GM18526 (cell line): Measurements from ENCODE around the gene SPPL2B.

Source experiments
- POLR2A ChIP-seq: IDR thresholded peaks from 3 replicates; pipeline ENCODE4 v1.6.1; 2011; ENCODE audit not compliant: insufficient read length; ENCODE audit errors: extremely low read depth

Gene SPPL2B

GRCh38 chr19:2327773-2328400 is 597 bp upstream of the SPPL2B start:
- TF ChIP-seq POLR2A: no peak

- no peak for TF ChIP-seq POLR2A
Measured at GRCh38 chr19:2329149-2329478, 630 bp downstream of the SPPL2B start.

GRCh38 chr19:2329501-2329916 is 1.0 kb downstream of the SPPL2B start:
- TF ChIP-seq POLR2A: no peak

GRCh38 chr19:2330255-2330631 is 1.8 kb downstream of the SPPL2B start:
- TF ChIP-seq POLR2A: no peak

GRCh38 chr19:2330632-2331284 is 2.3 kb downstream of the SPPL2B start:
- no peak for TF ChIP-seq POLR2A

- no peak for TF ChIP-seq POLR2A
Measured at GRCh38 chr19:2331601-2332246, 3.2 kb downstream of the SPPL2B start.

GRCh38 chr19:2332341-2333026 is 4.0 kb downstream of the SPPL2B start:
- TF ChIP-seq POLR2A: no peak

GRCh38 chr19:2333027-2333806 is 4.7 kb downstream of the SPPL2B start:
- TF ChIP-seq POLR2A: no peak

GRCh38 chr19:2333807-2334211 is 5.3 kb downstream of the SPPL2B start:
- no peak for TF ChIP-seq POLR2A

- TF ChIP-seq POLR2A: no peak
Measured at GRCh38 chr19:2334426-2334825, 5.9 kb downstream of the SPPL2B start.

GRCh38 chr19:2334986-2335846 is 6.7 kb downstream of the SPPL2B start:
- TF ChIP-seq POLR2A: no peak

- no peak for TF ChIP-seq POLR2A
Measured at GRCh38 chr19:2335848-2336247, 7.4 kb downstream of the SPPL2B start.

GRCh38 chr19:2336528-2337328 is 8.2 kb downstream of the SPPL2B start:
- no peak for TF ChIP-seq POLR2A

- no peak for TF ChIP-seq POLR2A
Measured at GRCh38 chr19:2337329-2337707, 8.8 kb downstream of the SPPL2B start.
